SIG-M5 treated with dmso at 0.1 percent for 504 hours (cell line): ENCODE measurements around the gene RTF1.
"Not testable (repeated sequence)": the region's sequence is repeated elsewhere in the genome, so short reads cannot be mapped to it uniquely, and the experiment has no call there.

Source experiments
- DNase-seq: peaks from one replicate; lab custom pipeline; 2025; ENCODE audit not compliant: unreplicated experiment; lab: John Stamatoyannopoulos, UW

Gene RTF1

GRCh38 chr15:41416742-41417417 lies at the start of gene RTF1:
Gene RTF1, plus strand, starts transcription at chr15:41417095. Its CDS starts 21 bp downstream, at chr15:41417116.
- DNase-seq = peak; percentile 76

DNA sequence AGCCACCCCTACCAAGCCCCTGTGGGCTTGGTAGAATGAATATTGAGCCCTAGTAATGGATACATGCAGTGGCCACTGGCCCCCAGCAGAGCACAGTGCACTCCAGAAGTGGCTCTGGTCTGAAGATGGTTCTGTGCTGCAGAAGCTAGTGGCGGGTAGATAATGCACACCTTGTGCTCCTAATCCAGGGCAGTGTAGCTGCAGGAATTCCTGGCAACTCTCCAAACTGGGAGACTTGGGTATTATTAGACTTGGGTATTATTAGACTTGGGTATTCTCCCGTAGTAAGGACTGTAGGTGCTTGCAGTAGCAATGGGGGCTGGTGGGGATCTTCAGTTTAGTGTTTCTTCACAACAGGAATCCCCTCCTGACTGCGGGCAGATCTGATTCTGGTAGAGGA lies 49.5 kb upstream of the RTF1 start:
- no peak for DNase-seq

- no peak for DNase-seq
Observed at GRCh38 chr15:41377978-41378377, 38.9 kb upstream of the RTF1 start.

DNA sequence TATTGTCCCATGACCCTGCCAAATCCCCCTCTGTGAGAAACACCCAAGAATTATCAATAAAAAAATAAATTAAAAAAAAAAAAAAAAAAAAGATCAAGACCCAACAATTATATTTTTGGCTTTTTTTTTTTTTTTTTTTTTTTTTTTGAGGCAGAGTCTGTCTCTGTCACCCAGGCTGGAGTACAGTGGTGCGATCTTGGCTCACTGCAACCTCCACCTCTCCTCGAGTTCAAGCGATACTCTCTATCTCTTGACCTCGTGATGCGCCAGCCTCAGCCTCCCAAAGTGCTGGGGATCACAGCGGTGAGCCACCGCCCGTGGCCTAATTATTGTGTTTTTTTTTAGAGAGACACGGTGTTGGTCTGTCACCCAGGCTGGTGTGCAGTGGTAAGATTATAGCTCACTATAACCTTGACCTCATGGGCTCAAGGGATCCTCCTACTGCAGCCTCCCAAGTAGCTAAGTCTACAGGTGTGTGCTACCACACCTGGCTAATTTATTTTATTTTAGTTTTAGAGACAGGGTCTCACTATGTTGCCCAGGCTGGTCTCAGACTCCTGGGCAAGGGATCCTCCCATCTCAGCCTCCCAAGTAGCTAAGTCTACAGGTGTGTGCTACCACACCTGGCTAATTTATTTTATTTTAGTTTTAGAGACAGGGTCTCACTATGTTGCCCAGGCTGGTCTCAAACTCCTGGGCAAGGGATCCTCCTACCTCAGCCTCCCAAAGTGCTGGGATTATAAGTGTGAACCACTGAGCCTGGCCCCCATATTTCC lies 32.7 kb upstream of the RTF1 start:
- not testable (repeated sequence) for DNase-seq

- no peak for DNase-seq
Observed at GRCh38 chr15:41387646-41388045, 29.2 kb upstream of the RTF1 start.

DNA sequence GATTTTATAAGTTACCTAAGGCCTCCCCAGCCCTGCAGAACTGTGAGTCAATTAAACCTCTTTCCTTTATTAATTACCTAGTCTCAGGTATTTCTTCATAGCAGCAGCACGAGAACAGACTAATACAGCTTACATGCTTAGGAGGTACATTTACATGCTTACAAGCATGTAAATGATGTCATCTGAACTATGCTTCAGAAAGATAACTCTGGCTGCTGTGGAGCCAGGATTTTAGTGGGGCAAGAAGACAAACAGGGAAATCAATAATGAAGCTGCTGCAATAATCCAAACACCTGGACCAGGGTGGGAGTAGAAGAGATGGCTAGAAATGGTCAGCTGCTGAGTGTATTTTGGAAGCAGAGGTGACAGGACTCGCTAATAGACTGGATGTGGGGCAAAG lies 24.2 kb upstream of the RTF1 start:
- no peak for DNase-seq

DNA sequence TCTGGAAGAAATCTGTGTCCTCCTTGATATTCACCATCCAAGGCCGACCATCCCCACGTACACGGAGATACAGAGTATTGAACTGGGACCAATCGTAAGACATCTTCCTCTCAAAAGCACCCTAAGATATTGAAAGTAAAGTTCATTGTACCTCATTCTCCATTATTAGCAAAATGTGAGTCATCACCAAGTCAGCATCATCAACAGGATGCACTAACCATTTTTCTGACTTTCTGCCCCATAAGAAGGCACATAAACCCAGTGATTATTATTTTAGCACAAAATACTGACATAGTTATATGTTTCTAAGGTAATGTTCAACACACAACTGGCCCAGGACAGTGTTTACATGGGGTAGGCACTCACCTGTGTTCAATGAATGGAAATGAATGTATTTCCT lies 22.0 kb upstream of the RTF1 start:
- no peak for DNase-seq

GRCh38 chr15:41396111-41396510 lies 20.8 kb upstream of the RTF1 start:
- no peak for DNase-seq

DNA sequence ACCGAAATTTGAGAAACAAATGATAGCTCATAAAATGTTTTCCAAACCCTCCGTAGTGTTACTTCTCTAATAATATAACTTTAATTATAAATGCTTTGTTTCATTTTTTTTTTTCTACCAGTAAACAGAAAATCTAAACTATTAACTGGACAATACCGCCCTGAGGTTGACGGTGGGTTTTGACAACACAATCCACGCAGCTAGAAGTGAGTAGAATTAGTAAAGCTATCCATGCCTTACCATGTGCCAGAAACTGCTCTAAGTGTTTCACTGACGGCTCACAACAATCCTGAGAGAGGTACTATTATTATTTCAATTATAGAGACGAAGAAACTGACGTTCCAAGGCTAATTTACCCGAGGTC lies 15.0 kb upstream of the RTF1 start:
- DNase-seq = no peak

DNA sequence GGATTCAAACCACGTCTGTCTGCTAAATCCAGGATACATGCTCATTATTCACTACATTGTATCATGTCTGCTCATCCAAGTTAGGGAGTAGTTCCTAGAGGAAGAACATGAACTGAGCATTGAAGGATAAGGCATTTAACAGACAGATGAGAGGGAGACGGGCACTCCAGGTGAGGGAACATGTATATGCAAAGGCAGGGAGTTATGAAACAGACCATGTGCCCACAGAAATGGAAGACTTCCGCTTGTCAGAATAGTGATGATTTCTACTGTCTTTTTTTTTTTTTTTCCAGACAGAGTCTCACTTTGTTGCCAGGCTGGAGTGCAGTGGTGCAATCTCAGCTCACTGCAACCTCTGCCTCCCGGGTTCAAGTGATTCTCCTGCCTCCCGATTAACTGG lies 9.6 kb upstream of the RTF1 start:
- DNase-seq = no peak

DNA sequence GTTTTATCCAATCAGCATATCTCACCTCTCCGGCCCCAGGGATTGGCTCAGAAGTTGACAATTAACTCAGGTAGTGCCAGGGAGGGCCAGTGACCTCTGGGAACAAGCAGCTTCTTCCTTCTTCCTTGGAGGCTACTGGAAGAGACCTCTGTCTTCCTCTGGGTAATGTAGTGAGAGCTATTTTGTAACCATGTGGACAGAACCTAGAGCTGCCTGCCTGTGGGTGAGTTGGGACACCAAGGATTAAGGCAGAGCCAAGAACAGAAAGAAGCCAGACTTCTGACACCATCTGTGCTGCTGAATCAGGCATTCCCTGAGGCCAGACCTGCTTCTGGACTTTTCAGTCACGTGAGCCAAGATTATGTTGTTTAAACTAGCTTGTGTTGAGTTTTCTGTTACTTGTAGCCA lies 8.7 kb upstream of the RTF1 start:
- DNase-seq = no peak

DNA sequence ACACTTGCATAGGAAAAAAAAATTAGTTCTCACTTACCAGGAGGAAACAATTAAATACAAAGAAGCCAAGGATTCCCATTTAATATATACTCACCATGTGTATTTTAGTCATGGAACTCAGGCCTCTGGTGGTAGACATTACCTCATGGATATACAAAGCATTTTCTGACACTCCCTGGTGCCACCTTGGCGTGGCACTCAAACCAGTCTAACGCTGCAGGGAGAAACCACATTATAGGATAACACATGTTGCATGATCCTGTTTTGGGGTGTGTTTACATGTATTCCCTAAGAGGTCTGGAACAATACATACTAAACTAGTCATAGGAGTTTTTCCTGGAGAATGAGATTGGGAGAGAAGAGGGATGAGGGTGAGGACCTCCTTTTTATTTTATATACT lies 5.9 kb upstream of the RTF1 start:
- DNase-seq = no peak

GRCh38 chr15:41411441-41411840 lies 5.5 kb upstream of the RTF1 start:
- DNase-seq = no peak

GRCh38 chr15:41416128-41416741 lies 660 bp upstream of the RTF1 start:
- DNase-seq = no peak

DNA sequence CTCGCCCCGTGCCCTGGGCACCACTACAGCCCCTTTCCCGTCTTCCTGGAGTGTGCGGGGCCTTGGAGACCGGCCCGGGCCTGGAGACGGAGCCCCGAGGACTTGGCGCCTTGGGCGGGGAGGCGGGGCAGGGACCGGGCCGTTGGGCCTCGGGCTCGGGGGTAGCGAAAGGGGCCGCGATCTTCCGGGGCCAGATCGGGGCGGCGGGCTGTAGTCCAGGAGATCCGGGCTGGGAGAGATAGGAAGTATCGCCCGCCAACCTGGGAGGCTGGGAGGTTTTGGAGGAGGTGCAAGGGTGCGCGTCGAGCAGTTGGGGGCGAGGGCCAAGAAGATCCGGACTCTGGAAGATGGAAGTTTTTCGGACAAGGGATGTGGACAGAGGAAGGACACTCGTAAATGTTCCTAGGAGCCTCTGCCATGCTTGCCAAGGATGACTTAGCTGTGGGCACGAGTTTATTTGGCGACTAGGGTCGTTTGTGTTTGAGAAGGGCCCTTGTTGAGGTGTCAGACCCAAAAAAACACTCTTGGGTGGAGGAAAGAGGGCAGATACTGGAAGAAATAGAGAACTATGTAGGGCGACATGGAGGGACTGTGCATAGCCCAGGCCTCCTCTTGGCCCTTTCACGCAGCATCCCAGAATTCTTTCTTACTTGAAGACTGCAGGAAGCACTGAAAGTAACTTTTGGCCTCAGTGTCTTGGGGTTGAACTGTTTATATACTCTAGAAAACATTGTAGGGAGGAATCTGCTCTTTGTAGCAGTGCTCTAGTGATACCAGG lies 712 bp downstream of the RTF1 start:
- peak; percentile 53 for DNase-seq

DNA sequence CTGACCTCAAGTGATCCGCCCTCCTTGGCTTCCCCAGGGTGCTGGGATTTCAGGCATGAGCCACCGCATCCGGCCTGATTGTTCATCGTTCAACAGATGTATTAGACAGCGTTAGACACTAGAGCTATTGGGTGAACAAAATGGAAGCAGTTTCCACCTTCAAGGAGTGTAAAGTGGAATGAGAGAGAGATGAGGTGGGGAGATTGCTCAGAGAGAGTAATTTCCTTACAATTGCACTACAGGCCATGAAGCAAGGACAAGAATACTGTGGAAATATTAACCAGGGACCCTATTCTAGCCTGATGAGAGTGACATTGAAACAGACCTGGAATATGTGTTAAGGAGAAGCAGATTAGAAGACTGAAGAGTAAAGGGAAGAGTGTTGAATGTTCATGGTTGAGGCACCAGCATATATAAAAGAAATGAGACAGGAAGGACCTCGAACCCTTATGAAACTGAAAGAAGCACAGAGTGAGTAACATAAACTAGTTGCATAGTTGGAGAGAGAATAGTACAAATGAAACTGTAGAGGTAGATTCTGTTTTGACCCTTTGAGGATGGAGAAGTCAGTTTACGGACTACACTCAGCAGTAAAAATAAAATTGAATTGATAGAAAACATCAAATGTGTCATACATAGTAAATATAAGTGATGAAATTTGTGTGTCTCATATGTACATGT lies 7.2 kb downstream of the RTF1 start:
- DNase-seq = no peak

GRCh38 chr15:41424809-41425208 lies 7.9 kb downstream of the RTF1 start:
- no peak for DNase-seq

- DNase-seq = not testable (repeated sequence)
Observed at GRCh38 chr15:41425907-41426306, 9.0 kb downstream of the RTF1 start.

GRCh38 chr15:41429003-41429890 lies 12.4 kb downstream of the RTF1 start:
- DNase-seq = no peak
